Liver (tissue), 9 donors: ENCODE results near the gene LHPP. TPM values are rescaled to one million over a fixed set of nuclear protein-coding genes. Genes with fewer than 3 reads are reported as not detected.

ENCODE experiments used
- DNase-seq: peaks from one replicate; pipeline ENCODE4 v3.0.0-alpha.2; 2017; ENCODE audit warnings: low spot score
- H3K27ac ChIP-seq, 2 donors: one replicate each; pipeline ENCODE4 v1.7.0; 2013; ENCODE audit warnings: inconsistent platforms in 2 of 2, low read length in 2 of 2, control low read depth in 1 of 2, low read depth in 1 of 2, mild to moderate bottlenecking in 1 of 2
- H3K27me3 ChIP-seq, 4 donors: one replicate each; pipeline versions ENCODE4 v1.6.1 to v1.7.0; 2013; ENCODE audit warnings: low read length in 3 of 4, inconsistent platforms in 1 of 4, mild to moderate bottlenecking in 1 of 4, moderate library complexity in 1 of 4; ENCODE audit not compliant: control insufficient read depth in 4 of 4, insufficient read depth in 4 of 4
- H3K36me3 ChIP-seq, 4 donors: one replicate each; pipeline versions ENCODE4 v1.6.1 to v1.7.0; 2013; ENCODE audit warnings: low read length in 3 of 4, mild to moderate bottlenecking in 3 of 4, low read depth in 1 of 4, moderate library complexity in 1 of 4; ENCODE audit not compliant: control insufficient read depth in 4 of 4, insufficient read depth in 3 of 4
- H3K4me1 ChIP-seq, 4 donors: one replicate each; pipeline versions ENCODE4 v1.6.1 to v1.7.0; 2013; ENCODE audit warnings: low read length in 3 of 4, mild to moderate bottlenecking in 3 of 4, moderate library complexity in 1 of 4; ENCODE audit not compliant: control insufficient read depth in 4 of 4, insufficient read depth in 4 of 4
- H3K4me3 ChIP-seq, 3 donors: one replicate each; pipeline versions ENCODE4 v1.6.1 to v1.7.0; 2013; ENCODE audit warnings: low read length in 3 of 3, control low read depth in 1 of 3, low read depth in 1 of 3, mild to moderate bottlenecking in 1 of 3
- H3K9ac ChIP-seq, 2 donors: one replicate each; pipeline ENCODE4 v1.7.0; 2013; ENCODE audit warnings: low read length in 2 of 2, mild to moderate bottlenecking in 2 of 2, moderate library complexity in 2 of 2, control low read depth in 1 of 2, low read depth in 1 of 2
- H3K9me3 ChIP-seq, 4 donors: one replicate each; pipeline versions ENCODE4 v1.6.1 to v1.7.0; 2013; ENCODE audit warnings: low read length in 3 of 4; ENCODE audit not compliant: control insufficient read depth in 4 of 4
- ATF3 ChIP-seq: IDR thresholded peaks from 2 replicates; pipeline ENCODE4 v1.6.1; 2016; ENCODE audit warnings: antibody characterized with exemption
- EGR1 ChIP-seq, 2 donors: IDR thresholded peaks; 2 replicates each; pipeline ENCODE4 v1.6.1; 2016 to 2018; ENCODE audit warnings: antibody characterized with exemption in 2 of 2, low read depth in 2 of 2
- FOXA2 ChIP-seq: IDR thresholded peaks from 2 replicates; pipeline ENCODE4 v1.6.1; 2016; ENCODE audit warnings: antibody characterized with exemption
- GABPA ChIP-seq, 2 donors: IDR thresholded peaks in 1 of 2; conservative IDR thresholded peaks in 1 of 2; 2 replicates each; pipeline ENCODE4 v1.6.1; 2016; ENCODE audit warnings: antibody characterized with exemption in 2 of 2, mild to moderate bottlenecking in 1 of 2, moderate library complexity in 1 of 2
- HNF4A ChIP-seq, 2 donors: conservative IDR thresholded peaks; 2 replicates each; pipeline ENCODE4 v1.6.1; 2016; ENCODE audit warnings: antibody characterized with exemption in 2 of 2, mild to moderate bottlenecking in 2 of 2
- HNF4G ChIP-seq: IDR thresholded peaks from 2 replicates; pipeline ENCODE4 v1.6.1; 2016; ENCODE audit warnings: antibody characterized with exemption
- JUND ChIP-seq, 2 donors: IDR thresholded peaks; 2 replicates each; pipeline ENCODE4 v1.6.1; 2016; ENCODE audit warnings: antibody characterized with exemption in 2 of 2
- MAX ChIP-seq: IDR thresholded peaks from 2 replicates; pipeline ENCODE4 v1.6.1; 2016; ENCODE audit warnings: antibody characterized with exemption
- NR2F2 ChIP-seq: IDR thresholded peaks from 2 replicates; pipeline ENCODE4 v1.6.1; 2016; ENCODE audit warnings: antibody characterized with exemption
- RAD21 ChIP-seq, 2 donors: IDR thresholded peaks; 2 replicates each; pipeline ENCODE4 v1.6.1; 2016; ENCODE audit warnings: antibody characterized with exemption in 2 of 2, mild to moderate bottlenecking in 2 of 2
- REST ChIP-seq: IDR thresholded peaks from 2 replicates; pipeline ENCODE4 v1.6.1; 2016; ENCODE audit warnings: antibody characterized with exemption, mild to moderate bottlenecking
- RXRA ChIP-seq, 2 donors: IDR thresholded peaks; 2 replicates each; pipeline ENCODE4 v1.6.1; 2017 to 2018; ENCODE audit warnings: antibody characterized with exemption in 2 of 2, mild to moderate bottlenecking in 1 of 2
- TAF1 ChIP-seq: conservative IDR thresholded peaks from 2 replicates; pipeline ENCODE4 v1.6.1; 2016; ENCODE audit warnings: antibody characterized with exemption, mild to moderate bottlenecking
- YY1 ChIP-seq: IDR thresholded peaks from 2 replicates; pipeline ENCODE4 v1.6.1; 2016; ENCODE audit warnings: antibody characterized with exemption, mild to moderate bottlenecking
- ZBTB33 ChIP-seq: IDR thresholded peaks from 2 replicates; pipeline ENCODE4 v1.6.1; 2016; ENCODE audit warnings: antibody characterized with exemption
- WGBS: extraction: QIAGEN DNeasy Blood & Tissue Kit; methylation state at CpG from one replicate; pipeline ENCODE4 v1.1.7; 2013; 5-methylcytosine and 5-hydroxymethylcytosine counted together
- polyA plus RNA-seq, 2 donors: library from polyadenylated mRNA; stranded (reverse) in 1 of 2; unstranded in 1 of 2; fragments of 200-250 nt in 1 of 2; fragments of >200 nt in 1 of 2; fragmentation: Nextera tagmentation in 1 of 2; extraction: Ambion mirVana in 1 of 2; gene quantifications; one replicate each; pipeline versions ENCODE4 v1.2.1 to v1.2.3, GENCODE V29; 2013 to 2015
- total RNA-seq, 2 donors: library from RNA; depleted of rRNA; stranded (reverse); fragments of >200 nt; gene quantifications; one replicate each; pipeline ENCODE4 v1.2.3, GENCODE V29; 2014
- TF ChIP-seq, protein P1 (sequence below): fragments of 150-350 bp; IDR thresholded peaks from 2 replicates; pipeline ENCODE4 v1.5.1; 2017; ENCODE audit warnings: improper control_type of control experiment, low read depth, low read length; ENCODE audit not compliant: missing input control
- donor health status: healthy.
- donor health status: healthy.
- donor health status: healthy.
- donor health status: healthy.
- donor health status: healthy.

Gene LHPP
- total and polyA plus RNA-seq, 4 donors, result 15.9 to 39.9 (median 26.2) TPM

DNA sequence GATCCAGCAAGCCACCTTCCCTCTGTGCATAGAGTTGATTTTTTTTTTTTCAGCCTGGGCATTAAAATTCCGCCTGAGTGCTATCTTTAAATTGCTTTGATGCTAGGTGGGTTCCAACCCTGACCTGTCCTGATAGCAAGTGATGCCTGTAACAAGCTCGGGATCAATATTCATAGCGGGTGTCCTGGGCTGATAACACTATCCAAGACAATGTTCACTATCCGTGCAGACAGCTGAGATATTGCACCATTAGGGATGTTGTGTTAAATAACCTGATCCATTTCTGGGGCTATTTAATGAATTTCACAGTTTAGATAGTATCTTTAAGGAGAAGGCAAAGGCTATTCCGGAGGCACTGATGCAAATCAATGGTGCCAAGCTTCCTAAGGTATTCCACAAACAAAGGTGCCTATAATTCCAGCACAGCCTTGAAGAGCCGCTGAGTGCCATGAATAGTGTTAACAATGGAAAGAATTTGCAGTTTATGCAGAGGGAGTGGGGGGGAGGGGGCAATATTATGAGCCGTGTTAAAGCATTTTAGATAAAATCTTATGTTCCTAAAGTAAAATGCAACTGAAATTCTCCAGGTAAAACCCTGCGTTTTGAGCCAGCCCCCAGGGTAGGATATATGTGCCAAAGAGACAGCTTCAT is 7.5 kb upstream of the LHPP start:
- Histone ChIP-seq H3K27ac (no peak overlapping the region), H3K9me3 (no peaks in the 10 kb centered on the region), H3K4me1 (peaks cover under 1 to 13% (median 8%) of the 10 kb centered on the region in 4 donors), H3K36me3 (no peaks in the 10 kb centered on the region), H3K9ac (no peak overlapping the region), H3K4me3 (no peak overlapping the region), H3K27me3 (peaks cover 2 to 23% (median 10%) of the 10 kb centered on the region in 4 donors)
- no peak for DNase-seq
- TF ChIP-seq TAF1 (no peak), HNF4G (no peak)
- WGBS, result 28% methylated on average over 8 of the region's 8 CpGs

DNA sequence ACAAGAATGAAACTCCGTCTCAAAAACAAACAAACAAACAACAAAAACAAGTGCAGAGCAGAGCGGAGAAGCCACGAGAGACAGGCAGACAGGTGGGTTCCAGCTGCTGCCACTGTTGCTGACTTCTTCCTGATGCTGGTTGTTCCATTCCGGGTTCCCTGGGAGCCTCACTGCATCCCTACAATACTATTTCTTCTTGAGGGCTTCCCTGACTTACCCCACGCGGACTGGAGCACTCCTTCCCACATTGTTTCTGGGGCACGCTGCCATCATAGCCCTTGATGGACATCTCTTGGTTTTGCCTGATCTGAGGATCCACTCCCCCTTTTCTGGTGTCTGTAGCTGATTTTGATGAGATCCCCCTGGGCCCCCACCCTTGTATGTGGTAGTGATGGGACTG is 6.2 kb upstream of the LHPP start:
- Histone ChIP-seq H3K9ac (no peak overlapping the region), H3K27me3 (peaks cover 0 to 20% (median 6%) of the 10 kb centered on the region in 4 donors), H3K36me3 (no peaks in the 10 kb centered on the region), H3K27ac (no peak overlapping the region), H3K9me3 (no peaks in the 10 kb centered on the region), H3K4me3 (no peak overlapping the region), H3K4me1 (peaks cover 0 to 2% (median under 1%) of the 10 kb centered on the region in 4 donors)
- WGBS, result 75% methylated on average over 7 of the region's 7 CpGs
- DNase-seq, result no peak
- no peak for TF ChIP-seq REST

GRCh38 chr10:124458473-124458872 is 3.1 kb upstream of the LHPP start:
- Histone ChIP-seq H3K9ac (no peak overlapping the region), H3K36me3 (no peaks in the 10 kb centered on the region), H3K4me1 (peaks cover 0 to 6% (median 2%) of the 10 kb centered on the region in 4 donors), H3K27ac (no peak overlapping the region), H3K4me3 (no peak overlapping the region), H3K27me3 (peaks cover 0 to 10% (median 1%) of the 10 kb centered on the region in 4 donors), H3K9me3 (no peaks in the 10 kb centered on the region)
- WGBS, result 94% methylated on average over 4 of the region's 4 CpGs
- DNase-seq, result no peak
- TF ChIP-seq HNF4A (conservative IDR thresholded peaks at IDR 0.05) (no peak), JUND (IDR thresholded peaks at IDR 0.05) (no peak), YY1 (no peak), EGR1 (IDR thresholded peaks at IDR 0.05; ENCODE audit: low read depth in 2 of 2) (no peak), RAD21 (IDR thresholded peaks at IDR 0.05) (no peak), FOXA2 (no peak), REST (no peak), ZBTB33 (no peak), GABPA (IDR thresholded peaks at IDR 0.05 in 1 of 2, conservative IDR thresholded peaks at IDR 0.05 in 1 of 2) (no peak), TAF1 (no peak), NR2F2 (no peak), MAX (no peak), HNF4G (no peak), RXRA (IDR thresholded peaks at IDR 0.05) (no peak), ATF3 (no peak)
- TF ChIP-seq, protein P1, sequence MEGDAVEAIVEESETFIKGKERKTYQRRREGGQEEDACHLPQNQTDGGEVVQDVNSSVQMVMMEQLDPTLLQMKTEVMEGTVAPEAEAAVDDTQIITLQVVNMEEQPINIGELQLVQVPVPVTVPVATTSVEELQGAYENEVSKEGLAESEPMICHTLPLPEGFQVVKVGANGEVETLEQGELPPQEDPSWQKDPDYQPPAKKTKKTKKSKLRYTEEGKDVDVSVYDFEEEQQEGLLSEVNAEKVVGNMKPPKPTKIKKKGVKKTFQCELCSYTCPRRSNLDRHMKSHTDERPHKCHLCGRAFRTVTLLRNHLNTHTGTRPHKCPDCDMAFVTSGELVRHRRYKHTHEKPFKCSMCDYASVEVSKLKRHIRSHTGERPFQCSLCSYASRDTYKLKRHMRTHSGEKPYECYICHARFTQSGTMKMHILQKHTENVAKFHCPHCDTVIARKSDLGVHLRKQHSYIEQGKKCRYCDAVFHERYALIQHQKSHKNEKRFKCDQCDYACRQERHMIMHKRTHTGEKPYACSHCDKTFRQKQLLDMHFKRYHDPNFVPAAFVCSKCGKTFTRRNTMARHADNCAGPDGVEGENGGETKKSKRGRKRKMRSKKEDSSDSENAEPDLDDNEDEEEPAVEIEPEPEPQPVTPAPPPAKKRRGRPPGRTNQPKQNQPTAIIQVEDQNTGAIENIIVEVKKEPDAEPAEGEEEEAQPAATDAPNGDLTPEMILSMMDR, result no peak
